ENCODE measurements around the gene ARMH1.

Gene ARMH1

DNA sequence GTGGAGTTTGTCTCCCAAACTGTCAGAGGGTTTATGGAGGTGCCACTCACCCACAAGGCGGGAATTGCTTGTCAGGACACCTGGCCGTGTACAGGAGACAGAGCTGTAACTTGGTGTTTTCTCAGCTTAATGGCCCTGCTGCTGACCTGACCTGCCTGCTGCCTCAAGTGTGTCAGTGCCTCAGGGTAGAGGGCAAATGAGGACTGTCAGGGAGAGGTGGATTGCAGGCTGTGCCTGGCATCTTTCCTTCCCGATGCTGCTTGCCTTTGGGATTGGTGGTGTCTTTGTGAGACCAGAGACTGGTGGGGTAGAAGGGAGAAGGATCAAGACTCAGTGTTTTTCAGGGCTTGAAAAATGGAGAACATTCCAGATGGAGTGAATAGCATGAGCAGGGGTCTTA is 31.6 kb upstream of the ARMH1 start:
- no peaks in the 10 kb centered on the region for H4K20me1 ChIP-seq (ENCODE audit: insufficient read depth, low read length)
- H3K4me3 ChIP-seq (ENCODE audit: low read length) = no peak overlapping the region
- no peaks in the 10 kb centered on the region for H3F3A ChIP-seq (ENCODE audit: insufficient read depth, low read length)
- TF ChIP-seq CTCF (IDR thresholded peaks at IDR 0.05; ENCODE audit: low read length) (no peak), EZH2phosphoT487 (IDR thresholded peaks at IDR 0.05; ENCODE audit: low read length) (no peak), EZH2 (optimal IDR thresholded peaks at IDR 0.05; ENCODE audit: low read depth, low read length) (no peak)
- H3K9me2 ChIP-seq (replicated peaks; ENCODE audit: insufficient read depth, low read length) = no peaks in the 10 kb centered on the region
- H3K4me2 ChIP-seq (ENCODE audit: low read depth, low read length) = no peak overlapping the region
- no peaks in the 10 kb centered on the region for H3K9me3 ChIP-seq (replicated peaks; ENCODE audit: insufficient read depth, low read length)
- H3K79me2 ChIP-seq (ENCODE audit: low read length) = peaks cover 13% of the 10 kb centered on the region
- no peak overlapping the region for H2AFZ ChIP-seq (ENCODE audit: low read length)
- H3K4me1 ChIP-seq (ENCODE audit: low read length) = no peaks in the 10 kb centered on the region
- no peak for DNase-seq
- no peak overlapping the region for H3K27ac ChIP-seq (ENCODE audit: low read length)
- H3K27me3 ChIP-seq (replicated peaks; ENCODE audit: insufficient read depth, low read length) = no peaks in the 10 kb centered on the region
- H3K9ac ChIP-seq (ENCODE audit: low read length) = no peak overlapping the region
- 0 out of 2 replicates have a peak, but pooled peaks cover 2% of the 10 kb centered on the region for H3K36me3 ChIP-seq (replicated peaks; ENCODE audit: insufficient read depth, low read length)

GRCh38 chr1:44643721-44644334 is 30.7 kb upstream of the ARMH1 start:
- Histone ChIP-seq H3K79me2 (ENCODE audit: low read length) (peaks cover 13% of the 10 kb centered on the region), H3K9ac (ENCODE audit: low read length) (no peak overlapping the region), H3K27me3 (replicated peaks; ENCODE audit: insufficient read depth, low read length) (no peaks in the 10 kb centered on the region), H3F3A (ENCODE audit: insufficient read depth, low read length) (no peaks in the 10 kb centered on the region), H3K36me3 (replicated peaks; ENCODE audit: insufficient read depth, low read length) (0 out of 2 replicates have a peak, but pooled peaks cover 2% of the 10 kb centered on the region), H4K20me1 (ENCODE audit: insufficient read depth, low read length) (no peaks in the 10 kb centered on the region), H2AFZ (ENCODE audit: low read length) (no peak overlapping the region), H3K9me2 (replicated peaks; ENCODE audit: insufficient read depth, low read length) (no peaks in the 10 kb centered on the region), H3K4me3 (ENCODE audit: low read length) (no peak overlapping the region), H3K9me3 (replicated peaks; ENCODE audit: insufficient read depth, low read length) (no peaks in the 10 kb centered on the region), H3K27ac (ENCODE audit: low read length) (no peak overlapping the region), H3K4me1 (ENCODE audit: low read length) (no peaks in the 10 kb centered on the region), H3K4me2 (ENCODE audit: low read depth, low read length) (no peak overlapping the region)
- no peak for TF ChIP-seq EZH2 (optimal IDR thresholded peaks at IDR 0.05; ENCODE audit: low read depth, low read length)
- no peak for TF ChIP-seq EZH2phosphoT487 (IDR thresholded peaks at IDR 0.05; ENCODE audit: low read length)
- TF ChIP-seq CTCF (IDR thresholded peaks at IDR 0.05; ENCODE audit: low read length) = no peak
- DNase-seq = no peak

DNA sequence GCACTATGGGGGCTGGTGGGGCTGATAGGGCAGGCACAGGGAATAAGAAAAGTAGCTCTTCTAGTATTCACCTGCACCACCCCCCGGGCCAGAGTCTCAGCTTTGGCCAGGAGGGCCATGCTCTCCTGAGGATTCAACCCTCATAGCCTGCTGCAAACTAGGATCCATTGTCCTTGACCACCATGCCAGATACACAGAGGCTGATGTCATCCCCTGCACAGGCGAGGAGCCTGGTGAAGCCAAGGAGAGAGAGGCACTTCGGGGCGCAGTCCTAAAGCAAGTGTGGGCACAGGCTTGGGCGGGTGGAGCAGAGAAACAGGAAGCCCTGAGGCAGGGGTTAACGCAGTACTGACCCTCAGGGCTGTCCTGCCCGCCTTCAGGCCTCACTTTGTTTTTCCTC is 29.7 kb upstream of the ARMH1 start:
- Histone ChIP-seq H3K27me3 (replicated peaks; ENCODE audit: insufficient read depth, low read length) (no peaks in the 10 kb centered on the region), H4K20me1 (ENCODE audit: insufficient read depth, low read length) (no peaks in the 10 kb centered on the region), H2AFZ (ENCODE audit: low read length) (no peak overlapping the region), H3K9me3 (replicated peaks; ENCODE audit: insufficient read depth, low read length) (no peaks in the 10 kb centered on the region), H3K4me3 (ENCODE audit: low read length) (no peak overlapping the region), H3K4me1 (ENCODE audit: low read length) (no peaks in the 10 kb centered on the region), H3K9me2 (replicated peaks; ENCODE audit: insufficient read depth, low read length) (no peaks in the 10 kb centered on the region), H3K27ac (ENCODE audit: low read length) (no peak overlapping the region), H3K9ac (ENCODE audit: low read length) (no peak overlapping the region), H3K79me2 (ENCODE audit: low read length) (peaks cover 13% of the 10 kb centered on the region), H3F3A (ENCODE audit: insufficient read depth, low read length) (no peaks in the 10 kb centered on the region), H3K36me3 (replicated peaks; ENCODE audit: insufficient read depth, low read length) (0 out of 2 replicates have a peak, but pooled peaks cover 2% of the 10 kb centered on the region), H3K4me2 (ENCODE audit: low read depth, low read length) (no peak overlapping the region)
- TF ChIP-seq EZH2 (optimal IDR thresholded peaks at IDR 0.05; ENCODE audit: low read depth, low read length) = no peak
- no peak for TF ChIP-seq CTCF (IDR thresholded peaks at IDR 0.05; ENCODE audit: low read length)
- no peak for TF ChIP-seq EZH2phosphoT487 (IDR thresholded peaks at IDR 0.05; ENCODE audit: low read length)
- DNase-seq = no peak
